Tibial nerve (tissue), 4 donors: Measurements from ENCODE around the gene MYADM. TPM values are rescaled to one million over a fixed set of nuclear protein-coding genes. Genes with fewer than 3 reads are reported as not detected.

Experiments
- DNase-seq, 2 donors: peaks; one replicate each; pipeline ENCODE4 v3.0.0-alpha.2; 2019; ENCODE audit warnings: low spot score in 2 of 2
- H3K27ac ChIP-seq, 4 donors: fragments of 200-600 bp; sonication (generic) in 3 of 4; one replicate each; pipeline ENCODE4 v1.5.1; 2017 to 2019; ENCODE audit warnings: mild to moderate bottlenecking in 1 of 4
- H3K27me3 ChIP-seq, 2 donors: fragments of 200-600 bp; sonication (generic) in 1 of 2; one replicate each; pipeline versions ENCODE4 v1.5.1 to v1.6.0; 2017 to 2019
- H3K36me3 ChIP-seq, 3 donors: fragments of 200-600 bp; sonication (generic); one replicate each; pipeline ENCODE4 v1.5.1; 2018 to 2019
- H3K4me1 ChIP-seq, 4 donors: fragments of 200-600 bp; sonication (generic) in 3 of 4; one replicate each; pipeline ENCODE4 v1.5.1; 2017 to 2019
- H3K4me3 ChIP-seq, 4 donors: fragments of 200-600 bp; sonication (generic) in 3 of 4; one replicate each; pipeline ENCODE4 v1.5.1; 2017 to 2019; ENCODE audit warnings: mild to moderate bottlenecking in 1 of 4, moderate library complexity in 1 of 4
- H3K9me3 ChIP-seq, 4 donors: fragments of 200-600 bp; sonication (generic) in 3 of 4; one replicate each; pipeline ENCODE4 v1.5.1; 2017 to 2019
- EP300 ChIP-seq, 2 donors: sonication (generic); formaldehyde crosslinking; IDR thresholded peaks; one replicate each; pipeline ENCODE4 v1.6.1; 2017; ENCODE audit warnings: antibody characterized with exemption in 2 of 2, mild to moderate bottlenecking in 1 of 2
- POLR2A ChIP-seq, 2 donors: fragments of 450-650 bp; IDR thresholded peaks; one replicate each; pipeline ENCODE4 v1.6.1; 2017; ENCODE audit warnings: antibody characterized with exemption in 2 of 2, mild to moderate bottlenecking in 2 of 2, moderate library complexity in 2 of 2
- WGBS, 2 donors: methylation state at CpG; one replicate each; pipeline ENCODE4 v1.1.5; 2018; 5-methylcytosine and 5-hydroxymethylcytosine counted together
- total RNA-seq, 4 donors: library from RNA; depleted of rRNA; stranded (reverse); fragments of >200 nt; gene quantifications; one replicate each; pipeline ENCODE4 v1.1.0, GENCODE V29; 2016
- TF ChIP-seq, protein P1 (sequence below), 5 experiments: fragments of 200-600 bp in 3 of 5; fragments of 450-650 bp in 2 of 5; sonication (generic) in 3 of 5; IDR thresholded peaks; one replicate each; pipeline ENCODE4 v1.5.1; 2016 to 2019; ENCODE audit warnings: antibody characterized with exemption in 5 of 5, mild to moderate bottlenecking in 3 of 5, moderate library complexity in 2 of 5

MYADM gene
- total RNA-seq, 4 donors from 2014 or later: 27.3 to 37.7 (median 31.9) TPM

DNA sequence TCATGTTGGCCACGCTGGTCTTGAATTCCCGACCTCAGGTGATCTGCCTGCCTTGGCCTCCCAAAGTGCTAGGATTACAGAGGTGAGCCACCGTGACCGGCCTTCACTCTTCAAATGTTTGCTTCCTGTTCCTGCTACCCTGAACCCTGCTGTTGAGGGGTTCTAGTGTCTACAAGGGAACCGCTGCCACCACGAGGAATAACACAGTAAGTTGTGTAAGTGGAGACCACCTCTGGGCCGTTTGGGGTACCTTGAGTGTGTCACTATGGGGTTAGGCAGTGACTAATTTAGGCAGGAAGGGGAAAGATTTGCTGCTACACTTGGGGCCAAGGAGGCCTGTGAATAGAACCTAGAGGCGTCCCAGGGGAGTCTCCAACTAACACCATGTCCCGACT lies 2.2 kb upstream of the MYADM start:
- Histone ChIP-seq H3K4me3 (peak overlapping the region in 1 of 4 donors; percentile 83), H3K27me3 (no peaks in the 10 kb centered on the region), H3K27ac (peak overlapping the region in 3 of 4 donors; percentile 95 to 97 (median 96)), H3K4me1 (peaks cover 0 to 42% (median 19%) of the 10 kb centered on the region in 4 donors), H3K9me3 (no peaks in the 10 kb centered on the region), H3K36me3 (no peaks in the 10 kb centered on the region)
- WGBS, 2 donors: 61 to 66% methylated on average over 7 to 9 of the region's 9 CpGs
- DNase-seq: no peak
- TF ChIP-seq, protein P1, sequence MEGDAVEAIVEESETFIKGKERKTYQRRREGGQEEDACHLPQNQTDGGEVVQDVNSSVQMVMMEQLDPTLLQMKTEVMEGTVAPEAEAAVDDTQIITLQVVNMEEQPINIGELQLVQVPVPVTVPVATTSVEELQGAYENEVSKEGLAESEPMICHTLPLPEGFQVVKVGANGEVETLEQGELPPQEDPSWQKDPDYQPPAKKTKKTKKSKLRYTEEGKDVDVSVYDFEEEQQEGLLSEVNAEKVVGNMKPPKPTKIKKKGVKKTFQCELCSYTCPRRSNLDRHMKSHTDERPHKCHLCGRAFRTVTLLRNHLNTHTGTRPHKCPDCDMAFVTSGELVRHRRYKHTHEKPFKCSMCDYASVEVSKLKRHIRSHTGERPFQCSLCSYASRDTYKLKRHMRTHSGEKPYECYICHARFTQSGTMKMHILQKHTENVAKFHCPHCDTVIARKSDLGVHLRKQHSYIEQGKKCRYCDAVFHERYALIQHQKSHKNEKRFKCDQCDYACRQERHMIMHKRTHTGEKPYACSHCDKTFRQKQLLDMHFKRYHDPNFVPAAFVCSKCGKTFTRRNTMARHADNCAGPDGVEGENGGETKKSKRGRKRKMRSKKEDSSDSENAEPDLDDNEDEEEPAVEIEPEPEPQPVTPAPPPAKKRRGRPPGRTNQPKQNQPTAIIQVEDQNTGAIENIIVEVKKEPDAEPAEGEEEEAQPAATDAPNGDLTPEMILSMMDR (IDR thresholded peaks at IDR 0.05): no peak
- TF ChIP-seq POLR2A (IDR thresholded peaks at IDR 0.05) (no peak), EP300 (IDR thresholded peaks at IDR 0.05) (no peak)

DNA sequence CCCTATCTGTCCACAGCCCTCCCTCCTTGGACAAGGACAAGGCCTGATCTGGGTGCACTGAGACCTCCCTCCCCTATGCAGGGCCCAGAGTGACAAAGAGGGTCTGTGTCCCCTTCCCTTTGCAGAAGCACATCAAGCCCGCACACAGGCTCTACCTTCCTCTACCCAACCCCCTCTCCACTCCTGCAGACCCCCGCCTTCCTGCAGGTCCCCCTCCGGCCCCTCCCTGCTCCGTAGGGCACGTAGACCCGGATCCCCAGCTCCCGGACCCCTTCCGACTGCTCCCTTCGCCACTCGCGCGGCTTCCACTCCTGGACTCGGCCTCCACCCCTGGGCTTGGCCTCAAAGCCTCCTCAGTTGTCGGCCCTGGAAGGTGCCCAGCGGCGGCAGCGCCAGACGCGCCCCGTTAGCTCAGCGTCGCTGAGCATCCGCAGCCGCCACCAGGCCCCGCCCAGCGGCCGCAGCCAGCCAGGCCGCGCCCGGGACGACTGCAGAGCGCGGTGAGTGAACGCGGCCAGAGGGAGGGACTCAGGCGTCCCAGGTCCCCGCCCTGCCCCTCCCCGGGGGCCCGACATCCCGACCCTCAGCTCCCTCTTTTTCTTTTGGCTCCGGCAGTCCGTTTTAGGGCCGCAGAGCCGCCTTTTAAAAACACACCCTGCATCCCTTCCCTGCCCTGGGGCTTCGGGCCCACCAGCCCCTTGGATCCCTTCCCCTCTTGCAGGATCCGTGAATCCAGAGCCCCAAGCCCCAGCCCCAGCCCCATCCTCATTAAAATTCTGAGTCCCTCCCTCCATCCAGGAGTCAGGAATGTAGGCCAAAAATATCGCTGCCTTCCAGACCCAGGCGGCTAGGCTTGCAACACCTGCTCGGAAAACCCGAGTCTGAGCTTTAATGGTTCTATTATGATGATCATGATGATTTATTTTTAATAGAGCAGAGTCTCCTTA lies 1.5 kb upstream of the MYADM start:
- no peak for TF ChIP-seq EP300 (IDR thresholded peaks at IDR 0.05)
- TF ChIP-seq, protein P1 (IDR thresholded peaks at IDR 0.05): peak in 1 of 5 experiments; percentile 20
- TF ChIP-seq POLR2A (IDR thresholded peaks at IDR 0.05): no peak
- WGBS, 2 donors: 3 to 4% methylated on average over 28 to 34 of the region's 50 CpGs

DNA sequence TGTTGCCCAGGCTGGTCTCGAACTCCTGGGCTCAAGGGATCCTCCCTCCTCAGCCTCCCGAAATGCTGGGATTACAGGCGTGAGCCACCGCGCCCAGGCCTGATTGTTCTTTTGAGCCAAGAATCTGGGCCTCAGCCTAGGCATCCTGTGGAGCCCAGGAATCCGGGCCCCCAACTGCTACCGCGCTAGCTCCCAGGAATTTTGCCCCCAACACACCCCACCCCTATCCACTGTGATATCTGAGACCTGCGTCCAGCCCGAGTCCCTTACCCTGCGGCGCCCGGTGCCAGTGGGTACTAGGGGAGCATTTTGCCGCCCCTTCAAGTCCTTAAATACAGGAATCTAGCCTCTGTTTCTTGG lies 838 bp upstream of the MYADM start:
- H3K36me3 ChIP-seq: no peaks in the 10 kb centered on the region
- H3K4me3 ChIP-seq: peak overlapping the region; percentile 70 to 83 (median 75)
- no peak for DNase-seq
- whole genome bisulfite sequencing, 2 donors: 11 to 28% methylated on average over 10 to 14 of the region's 14 CpGs
- H3K27me3 ChIP-seq: no peaks in the 10 kb centered on the region
- peak overlapping the region; percentile 83 to 97 (median 96) for H3K27ac ChIP-seq
- no peak for TF ChIP-seq EP300 (IDR thresholded peaks at IDR 0.05)
- TF ChIP-seq POLR2A (IDR thresholded peaks at IDR 0.05): no peak
- TF ChIP-seq, protein P1 (IDR thresholded peaks at IDR 0.05): no peak
- no peaks in the 10 kb centered on the region for H3K9me3 ChIP-seq
- peaks cover 0 to 54% (median 22%) of the 10 kb centered on the region in 4 donors for H3K4me1 ChIP-seq

More for the DNA sequence above, 1.5 kb upstream of the MYADM start:
- peak overlapping the region; percentile 70 to 83 (median 75) for H3K4me3 ChIP-seq
- H3K36me3 ChIP-seq: no peaks in the 10 kb centered on the region
- no peaks in the 10 kb centered on the region for H3K27me3 ChIP-seq
- H3K9me3 ChIP-seq: no peaks in the 10 kb centered on the region
- H3K27ac ChIP-seq: peak overlapping the region; percentile 83 to 97 (median 96)
- peaks cover 0 to 48% (median 21%) of the 10 kb centered on the region in 4 donors for H3K4me1 ChIP-seq
- DNase-seq: peak in 1 of 2 donors; percentile 61

DNA sequence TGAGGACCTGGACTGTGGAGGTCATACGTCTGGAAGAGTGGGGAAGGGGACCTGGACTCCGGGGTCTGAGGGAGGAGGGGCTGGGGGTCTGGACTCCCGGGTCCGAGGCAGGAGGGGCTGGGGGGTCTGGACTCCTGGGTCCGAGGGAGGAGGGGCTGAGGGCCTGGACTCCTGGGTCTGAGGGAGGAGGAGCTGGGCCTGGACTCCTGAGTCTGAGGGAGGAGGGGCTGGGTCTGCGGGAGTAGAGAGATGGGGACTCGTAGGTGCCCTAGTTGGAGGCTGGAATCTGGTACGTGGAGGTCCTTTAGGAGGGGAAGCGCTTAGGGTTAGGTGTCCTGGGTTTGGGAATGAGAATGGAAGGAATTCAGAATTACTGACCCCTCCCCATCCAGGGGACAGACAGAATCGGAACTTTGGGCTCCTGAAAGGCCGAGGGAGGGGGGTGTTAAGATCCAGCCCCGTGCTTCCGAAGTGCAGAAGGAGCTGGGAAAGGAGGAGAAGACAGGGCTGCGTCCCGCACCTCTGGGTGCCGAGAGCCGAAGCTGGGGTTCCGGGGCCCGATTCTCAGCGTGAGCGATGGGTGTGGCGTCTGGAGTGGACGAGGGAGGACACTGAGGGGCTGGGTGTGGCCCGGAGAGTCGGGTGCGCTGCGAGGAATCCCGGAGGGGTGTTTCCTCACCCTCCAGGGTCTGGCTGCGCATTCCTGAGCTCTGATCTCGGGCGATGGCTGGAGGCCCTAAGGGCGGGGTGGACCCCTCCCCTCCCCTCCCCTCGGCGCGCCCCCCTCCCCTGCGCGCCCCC lies 608 bp downstream of the MYADM start:
- Histone ChIP-seq H3K27me3 (no peaks in the 10 kb centered on the region), H3K27ac (peak overlapping the region; percentile 88 to 97 (median 96)), H3K4me1 (peaks cover 0 to 65% (median 22%) of the 10 kb centered on the region in 4 donors), H3K36me3 (peaks cover 0 to 11% (median 0%) of the 10 kb centered on the region in 3 donors), H3K9me3 (no peaks in the 10 kb centered on the region), H3K4me3 (peak overlapping the region; percentile 70 to 83 (median 75))
- TF ChIP-seq POLR2A (IDR thresholded peaks at IDR 0.05) (no peak), EP300 (IDR thresholded peaks at IDR 0.05) (no peak)
- TF ChIP-seq, protein P1 (IDR thresholded peaks at IDR 0.05): no peak
- DNase-seq: no peak
- 0 to 1% methylated on average over 25 to 28 of the region's 37 CpGs for WGBS, 2 donors
